GM21825 (cell line): ENCODE measurements around the gene ARHGEF16.

ENCODE experiments used
- ATAC-seq: cut with Tn5 transposase; IDR thresholded peaks from one replicate; pipeline ENCODE4 v1.9.1; 2021; ENCODE audit warnings: mild to moderate bottlenecking, moderate library complexity; ENCODE audit not compliant: unreplicated experiment

ARHGEF16 gene

GRCh38 chr1:3420218-3420951 is 34.1 kb upstream of the ARHGEF16 start:
- no peak for ATAC-seq

GRCh38 chr1:3422638-3423037 is 31.8 kb upstream of the ARHGEF16 start:
- ATAC-seq = no peak

- ATAC-seq = no peak
Measured at GRCh38 chr1:3423245-3423829, 31.1 kb upstream of the ARHGEF16 start.

- ATAC-seq = no peak
Measured at GRCh38 chr1:3423896-3424611, 30.4 kb upstream of the ARHGEF16 start.

GRCh38 chr1:3425486-3426215 is 28.8 kb upstream of the ARHGEF16 start:
- ATAC-seq = no peak

- ATAC-seq = no peak
Measured at GRCh38 chr1:3426956-3427535, 27.4 kb upstream of the ARHGEF16 start.

- ATAC-seq = no peak
Measured at GRCh38 chr1:3427711-3428704, 26.5 kb upstream of the ARHGEF16 start.

GRCh38 chr1:3428899-3429298 is 25.6 kb upstream of the ARHGEF16 start:
- ATAC-seq = no peak

GRCh38 chr1:3429320-3429719 is 25.1 kb upstream of the ARHGEF16 start:
- ATAC-seq = no peak

GRCh38 chr1:3429766-3430165 is 24.7 kb upstream of the ARHGEF16 start:
- ATAC-seq = no peak

- no peak for ATAC-seq
Measured at GRCh38 chr1:3430406-3430805, 24.1 kb upstream of the ARHGEF16 start.

- ATAC-seq = no peak
Measured at GRCh38 chr1:3430820-3431219, 23.6 kb upstream of the ARHGEF16 start.

GRCh38 chr1:3431266-3431665 is 23.2 kb upstream of the ARHGEF16 start:
- no peak for ATAC-seq

- ATAC-seq = no peak
Measured at GRCh38 chr1:3431686-3432085, 22.8 kb upstream of the ARHGEF16 start.

- no peak for ATAC-seq
Measured at GRCh38 chr1:3432306-3432705, 22.2 kb upstream of the ARHGEF16 start.

- no peak for ATAC-seq
Measured at GRCh38 chr1:3433076-3433475, 21.4 kb upstream of the ARHGEF16 start.

GRCh38 chr1:3433596-3434320 is 20.7 kb upstream of the ARHGEF16 start:
- ATAC-seq = no peak

GRCh38 chr1:3434406-3435110 is 19.9 kb upstream of the ARHGEF16 start:
- ATAC-seq = no peak

GRCh38 chr1:3435666-3436065 is 18.8 kb upstream of the ARHGEF16 start:
- no peak for ATAC-seq
